Breast epithelium (tissue), 4 donors: ENCODE results near the gene LITAFD. TPM values are rescaled to one million over a fixed set of nuclear protein-coding genes. Genes with fewer than 3 reads are reported as not detected.

Experiments used
- DNase-seq, 2 donors: peaks; one replicate each; pipeline ENCODE4 v3.0.0-alpha.2; 2019; ENCODE audit warnings: low spot score in 2 of 2
- H3K27ac ChIP-seq, 2 donors: fragments of 200-600 bp; sonication (generic) in 1 of 2; one replicate each; pipeline ENCODE4 v1.5.1; 2016 to 2019; ENCODE audit warnings: mild to moderate bottlenecking in 1 of 2
- H3K27me3 ChIP-seq, 2 donors: fragments of 200-600 bp; sonication (generic) in 1 of 2; one replicate each; pipeline versions ENCODE4 v1.5.1 to v1.6.0; 2017 to 2019; ENCODE audit warnings: control low read depth in 1 of 2, mild to moderate bottlenecking in 1 of 2
- H3K36me3 ChIP-seq: fragments of 200-600 bp; one replicate; pipeline ENCODE4 v1.5.1; 2019
- H3K4me1 ChIP-seq, 2 donors: fragments of 200-600 bp; sonication (generic); one replicate each; pipeline ENCODE4 v1.5.1; 2016 to 2019; ENCODE audit warnings: control low read depth in 1 of 2
- H3K4me3 ChIP-seq, 3 donors: fragments of 200-600 bp; sonication (generic); 1 replicate in 2 of 3; 2 replicates in 1 of 3; pipeline ENCODE4 v1.5.1; 2016 to 2019; ENCODE audit warnings: mild to moderate bottlenecking in 3 of 3, moderate library complexity in 2 of 3
- H3K9me3 ChIP-seq, 2 donors: fragments of 200-600 bp; sonication (generic) in 1 of 2; one replicate each; pipeline ENCODE4 v1.5.1; 2016 to 2019; ENCODE audit warnings: control low read depth in 1 of 2
- CTCF ChIP-seq, 3 donors: fragments of 450-650 bp; IDR thresholded peaks; one replicate each; pipeline ENCODE4 v1.5.1; 2016 to 2017; ENCODE audit warnings: antibody characterized with exemption in 3 of 3, mild to moderate bottlenecking in 3 of 3, moderate library complexity in 3 of 3
- POLR2A ChIP-seq: fragments of 450-650 bp; IDR thresholded peaks from one replicate; pipeline ENCODE4 v1.6.1; 2016; ENCODE audit warnings: antibody characterized with exemption, mild to moderate bottlenecking, moderate library complexity
- POLR2AphosphoS5 ChIP-seq, 3 donors: sonication (generic); formaldehyde crosslinking; IDR thresholded peaks; one replicate each; pipeline ENCODE4 v1.6.1; 2017; ENCODE audit warnings: antibody characterized with exemption in 3 of 3
- intact Hi-C: fragments of 100-400 bp; cut with DNase I; formaldehyde crosslinking; loops from one replicate; pipeline ENCODE4 v1.15.1; 2023; ENCODE audit warnings: low total_unique reads
- total RNA-seq, 3 donors: library from RNA; depleted of rRNA; stranded (reverse); fragments of >200 nt; gene quantifications; one replicate each; pipeline ENCODE4 v1.1.0, GENCODE V29; 2016

Gene LITAFD
- total RNA-seq, 3 donors from 2014 or later, result not detected

- no peak for DNase-seq
- TF ChIP-seq POLR2AphosphoS5 (IDR thresholded peaks at IDR 0.05) (no peak), POLR2A (no peak), CTCF (IDR thresholded peaks at IDR 0.05) (no peak)
- Histone ChIP-seq H3K9me3 (no peaks in the 10 kb centered on the region), H3K27me3 (no peaks in the 10 kb centered on the region), H3K4me3 (no peak overlapping the region), H3K27ac (no peak overlapping the region), H3K36me3 (no peaks in the 10 kb centered on the region), H3K4me1 (no peaks in the 10 kb centered on the region)
- intact Hi-C loops, result no loop called here
Measured at GRCh38 chr16:8926827-8927226, 44.7 kb downstream of the LITAFD start.

DNA sequence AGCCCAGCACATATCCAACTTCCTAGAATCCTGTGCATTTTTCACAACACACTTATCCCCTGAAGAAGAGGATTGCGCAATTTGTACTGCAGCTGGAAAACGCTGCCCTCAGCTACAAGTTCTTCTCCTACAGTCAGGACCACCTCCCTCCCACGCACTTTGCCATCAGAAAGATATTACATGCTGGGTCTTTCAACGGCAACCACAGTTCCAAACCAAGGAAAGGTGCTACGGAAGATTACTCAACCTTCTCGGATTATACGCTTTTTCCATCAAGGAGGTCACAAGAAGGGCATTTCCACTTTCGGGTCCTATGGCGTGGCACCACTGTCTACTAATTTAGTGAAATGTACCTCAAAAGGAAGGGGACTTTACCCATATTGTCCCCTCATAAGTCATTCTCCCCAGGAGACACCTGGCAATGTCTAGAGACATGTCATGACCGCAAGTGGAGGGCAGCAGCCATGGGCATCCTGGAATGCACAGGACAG is 46.4 kb downstream of the LITAFD start:
- Histone ChIP-seq H3K36me3 (no peaks in the 10 kb centered on the region), H3K27ac (no peak overlapping the region), H3K4me1 (no peaks in the 10 kb centered on the region), H3K9me3 (no peaks in the 10 kb centered on the region), H3K27me3 (no peaks in the 10 kb centered on the region), H3K4me3 (no peak overlapping the region)
- no peak for DNase-seq
- no peak for TF ChIP-seq POLR2A
- TF ChIP-seq POLR2AphosphoS5 (IDR thresholded peaks at IDR 0.05), result no peak
- no peak for TF ChIP-seq CTCF (IDR thresholded peaks at IDR 0.05)
- intact Hi-C loops, result loop anchor here (1.0 kb wide), 1 partner anchor 9 kb away; no protein-coding TSS in a partner anchor

- H3K4me1 ChIP-seq, result no peaks in the 10 kb centered on the region
- no peak for DNase-seq
- H3K27ac ChIP-seq, result no peak overlapping the region
- TF ChIP-seq POLR2A, result no peak
- TF ChIP-seq CTCF (IDR thresholded peaks at IDR 0.05), result no peak
- TF ChIP-seq POLR2AphosphoS5 (IDR thresholded peaks at IDR 0.05), result no peak
- H3K27me3 ChIP-seq, result no peaks in the 10 kb centered on the region
- no peaks in the 10 kb centered on the region for H3K9me3 ChIP-seq
- H3K36me3 ChIP-seq, result no peaks in the 10 kb centered on the region
- H3K4me3 ChIP-seq, result no peak overlapping the region
- intact Hi-C loops, result no loop called here
Measured at GRCh38 chr16:8929086-8929748, 47.1 kb downstream of the LITAFD start.

- no peak overlapping the region for H3K4me3 ChIP-seq
- H3K4me1 ChIP-seq, result no peaks in the 10 kb centered on the region
- H3K36me3 ChIP-seq, result no peaks in the 10 kb centered on the region
- DNase-seq, result no peak
- H3K27me3 ChIP-seq, result no peaks in the 10 kb centered on the region
- intact Hi-C loops, result no loop called here
- no peaks in the 10 kb centered on the region for H3K9me3 ChIP-seq
- no peak overlapping the region for H3K27ac ChIP-seq
- TF ChIP-seq CTCF (IDR thresholded peaks at IDR 0.05), result no peak
- TF ChIP-seq POLR2AphosphoS5 (IDR thresholded peaks at IDR 0.05), result no peak
- TF ChIP-seq POLR2A, result no peak
Measured at GRCh38 chr16:8931859-8932258, 49.7 kb downstream of the LITAFD start.

GRCh38 chr16:8934601-8935000 is 52.5 kb downstream of the LITAFD start:
- Histone ChIP-seq H3K9me3 (no peaks in the 10 kb centered on the region), H3K27ac (no peak overlapping the region), H3K36me3 (no peaks in the 10 kb centered on the region), H3K4me3 (no peak overlapping the region), H3K27me3 (no peaks in the 10 kb centered on the region), H3K4me1 (peaks cover 0 to 8% of the 10 kb centered on the region in 2 donors)
- intact Hi-C loops, result no loop called here
- no peak for DNase-seq
- TF ChIP-seq POLR2AphosphoS5 (IDR thresholded peaks at IDR 0.05), result no peak
- TF ChIP-seq POLR2A, result no peak
- no peak for TF ChIP-seq CTCF (IDR thresholded peaks at IDR 0.05)

Other genes starting within 250 kb of the LITAFD start
- gene ABAT, start 207.7 kb upstream of the LITAFD start, total RNA-seq, result 10 to 100 TPM in 1 of 3 donors, 1 to 10 TPM in 2; 7.5 to 12.6 (median 9.8) TPM
- 1 to 10 TPM; 7.2 to 9.4 (median 7.5) TPM for gene TMEM186, start 84.7 kb upstream of the LITAFD start, total RNA-seq
- 10 to 100 TPM; 21.4 to 36.4 (median 33.8) TPM for gene PMM2, start 84.5 kb upstream of the LITAFD start, total RNA-seq
- gene CARHSP1, start 13.3 kb upstream of the LITAFD start, total RNA-seq, result 100 to 1,000 TPM in 1 of 3 donors, 10 to 100 TPM in 2; 58.6 to 126 (median 83.9) TPM
- gene USP7, start 81.6 kb downstream of the LITAFD start, total RNA-seq, result 100 to 1,000 TPM in 2 of 3 donors, 10 to 100 TPM in 1; 87.9 to 156 (median 118) TPM
- 10 to 100 TPM; 39.0 to 63.5 (median 50.1) TPM for gene HAPSTR1, start 209.3 kb downstream of the LITAFD start, total RNA-seq